Liver (tissue), 9 donors: ENCODE data around the gene CDC5L. TPM values are rescaled to one million over a fixed set of nuclear protein-coding genes. Genes with fewer than 3 reads are reported as not detected.

ENCODE experiments used
- DNase-seq: peaks from one replicate; pipeline ENCODE4 v3.0.0-alpha.2; 2017; ENCODE audit warnings: low spot score
- H3K27ac ChIP-seq, 2 donors: one replicate each; pipeline ENCODE4 v1.7.0; 2013; ENCODE audit warnings: inconsistent platforms in 2 of 2, low read length in 2 of 2, control low read depth in 1 of 2, low read depth in 1 of 2, mild to moderate bottlenecking in 1 of 2
- H3K27me3 ChIP-seq, 4 donors: one replicate each; pipeline versions ENCODE4 v1.6.1 to v1.7.0; 2013; ENCODE audit warnings: low read length in 3 of 4, inconsistent platforms in 1 of 4, mild to moderate bottlenecking in 1 of 4, moderate library complexity in 1 of 4; ENCODE audit not compliant: control insufficient read depth in 4 of 4, insufficient read depth in 4 of 4
- H3K36me3 ChIP-seq, 4 donors: one replicate each; pipeline versions ENCODE4 v1.6.1 to v1.7.0; 2013; ENCODE audit warnings: low read length in 3 of 4, mild to moderate bottlenecking in 3 of 4, low read depth in 1 of 4, moderate library complexity in 1 of 4; ENCODE audit not compliant: control insufficient read depth in 4 of 4, insufficient read depth in 3 of 4
- H3K4me1 ChIP-seq, 4 donors: one replicate each; pipeline versions ENCODE4 v1.6.1 to v1.7.0; 2013; ENCODE audit warnings: low read length in 3 of 4, mild to moderate bottlenecking in 3 of 4, moderate library complexity in 1 of 4; ENCODE audit not compliant: control insufficient read depth in 4 of 4, insufficient read depth in 4 of 4
- H3K4me3 ChIP-seq, 3 donors: one replicate each; pipeline versions ENCODE4 v1.6.1 to v1.7.0; 2013; ENCODE audit warnings: low read length in 3 of 3, control low read depth in 1 of 3, low read depth in 1 of 3, mild to moderate bottlenecking in 1 of 3
- H3K9ac ChIP-seq, 2 donors: one replicate each; pipeline ENCODE4 v1.7.0; 2013; ENCODE audit warnings: low read length in 2 of 2, mild to moderate bottlenecking in 2 of 2, moderate library complexity in 2 of 2, control low read depth in 1 of 2, low read depth in 1 of 2
- H3K9me3 ChIP-seq, 4 donors: one replicate each; pipeline versions ENCODE4 v1.6.1 to v1.7.0; 2013; ENCODE audit warnings: low read length in 3 of 4; ENCODE audit not compliant: control insufficient read depth in 4 of 4
- ATF3 ChIP-seq: IDR thresholded peaks from 2 replicates; pipeline ENCODE4 v1.6.1; 2016; ENCODE audit warnings: antibody characterized with exemption
- CTCF ChIP-seq: fragments of 150-350 bp; IDR thresholded peaks from 2 replicates; pipeline ENCODE4 v1.5.1; 2017; ENCODE audit warnings: improper control_type of control experiment, low read depth, low read length; ENCODE audit not compliant: missing input control
- FOXA1 ChIP-seq: IDR thresholded peaks from 2 replicates; pipeline ENCODE4 v1.6.1; 2016; ENCODE audit warnings: antibody characterized with exemption
- FOXA2 ChIP-seq: IDR thresholded peaks from 2 replicates; pipeline ENCODE4 v1.6.1; 2016; ENCODE audit warnings: antibody characterized with exemption
- GABPA ChIP-seq, 2 donors: IDR thresholded peaks in 1 of 2; conservative IDR thresholded peaks in 1 of 2; 2 replicates each; pipeline ENCODE4 v1.6.1; 2016; ENCODE audit warnings: antibody characterized with exemption in 2 of 2, mild to moderate bottlenecking in 1 of 2, moderate library complexity in 1 of 2
- HNF4A ChIP-seq, 2 donors: conservative IDR thresholded peaks; 2 replicates each; pipeline ENCODE4 v1.6.1; 2016; ENCODE audit warnings: antibody characterized with exemption in 2 of 2, mild to moderate bottlenecking in 2 of 2
- HNF4G ChIP-seq: IDR thresholded peaks from 2 replicates; pipeline ENCODE4 v1.6.1; 2016; ENCODE audit warnings: antibody characterized with exemption
- JUND ChIP-seq, 2 donors: IDR thresholded peaks; 2 replicates each; pipeline ENCODE4 v1.6.1; 2016; ENCODE audit warnings: antibody characterized with exemption in 2 of 2
- MAX ChIP-seq: IDR thresholded peaks from 2 replicates; pipeline ENCODE4 v1.6.1; 2016; ENCODE audit warnings: antibody characterized with exemption
- NR2F2 ChIP-seq: IDR thresholded peaks from 2 replicates; pipeline ENCODE4 v1.6.1; 2016; ENCODE audit warnings: antibody characterized with exemption
- RAD21 ChIP-seq, 2 donors: IDR thresholded peaks; 2 replicates each; pipeline ENCODE4 v1.6.1; 2016; ENCODE audit warnings: antibody characterized with exemption in 2 of 2, mild to moderate bottlenecking in 2 of 2
- REST ChIP-seq: IDR thresholded peaks from 2 replicates; pipeline ENCODE4 v1.6.1; 2016; ENCODE audit warnings: antibody characterized with exemption, mild to moderate bottlenecking
- TAF1 ChIP-seq: conservative IDR thresholded peaks from 2 replicates; pipeline ENCODE4 v1.6.1; 2016; ENCODE audit warnings: antibody characterized with exemption, mild to moderate bottlenecking
- YY1 ChIP-seq: IDR thresholded peaks from 2 replicates; pipeline ENCODE4 v1.6.1; 2016; ENCODE audit warnings: antibody characterized with exemption, mild to moderate bottlenecking
- WGBS: extraction: QIAGEN DNeasy Blood & Tissue Kit; methylation state at CpG from one replicate; pipeline ENCODE4 v1.1.7; 2013; 5-methylcytosine and 5-hydroxymethylcytosine counted together
- polyA plus RNA-seq, 2 donors: library from polyadenylated mRNA; stranded (reverse) in 1 of 2; unstranded in 1 of 2; fragments of 200-250 nt in 1 of 2; fragments of >200 nt in 1 of 2; fragmentation: Nextera tagmentation in 1 of 2; extraction: Ambion mirVana in 1 of 2; gene quantifications; one replicate each; pipeline versions ENCODE4 v1.2.1 to v1.2.3, GENCODE V29; 2013 to 2015
- total RNA-seq, 2 donors: library from RNA; depleted of rRNA; stranded (reverse); fragments of >200 nt; gene quantifications; one replicate each; pipeline ENCODE4 v1.2.3, GENCODE V29; 2014
- donor health status: healthy.
- donor health status: healthy.
- donor health status: healthy.
- donor health status: healthy.
- donor health status: healthy.

Gene CDC5L
- total and polyA plus RNA-seq, 4 donors, result 5.4 to 12.3 (median 11.0) TPM

- no peak overlapping the region for H3K4me3 ChIP-seq
- 81% methylated on average over 8 of the region's 8 CpGs for WGBS
- H3K27ac ChIP-seq, result no peak overlapping the region
- TF ChIP-seq HNF4G (no peak), CTCF (no peak), FOXA2 (no peak), FOXA1 (no peak), YY1 (no peak), RAD21 (IDR thresholded peaks at IDR 0.05) (no peak), JUND (IDR thresholded peaks at IDR 0.05) (no peak), TAF1 (no peak)
- no peaks in the 10 kb centered on the region for H3K36me3 ChIP-seq
- H3K27me3 ChIP-seq, result no peaks in the 10 kb centered on the region
- no peaks in the 10 kb centered on the region for H3K9me3 ChIP-seq
- H3K9ac ChIP-seq, result no peak overlapping the region
- no peak for DNase-seq
- H3K4me1 ChIP-seq, result peaks cover 0 to 24% (median 16%) of the 10 kb centered on the region in 4 donors
These were observed 46.2 kb upstream of the CDC5L start for GRCh38 chr6:44341095-44341890.

GRCh38 chr6:44342052-44342451 is 45.5 kb upstream of the CDC5L start:
- H3K4me1 ChIP-seq, result peaks cover 0 to 24% (median 16%) of the 10 kb centered on the region in 4 donors
- H3K9me3 ChIP-seq, result no peaks in the 10 kb centered on the region
- H3K9ac ChIP-seq, result no peak overlapping the region
- H3K36me3 ChIP-seq, result no peaks in the 10 kb centered on the region
- no peaks in the 10 kb centered on the region for H3K27me3 ChIP-seq
- TF ChIP-seq JUND (IDR thresholded peaks at IDR 0.05) (no peak), FOXA1 (no peak), REST (no peak), NR2F2 (no peak), MAX (no peak), RAD21 (IDR thresholded peaks at IDR 0.05) (no peak), FOXA2 (no peak), ATF3 (no peak), TAF1 (no peak), GABPA (IDR thresholded peaks at IDR 0.05 in 1 of 2, conservative IDR thresholded peaks at IDR 0.05 in 1 of 2) (no peak), HNF4A (conservative IDR thresholded peaks at IDR 0.05) (no peak)
- peak overlapping the region in 1 of 3 donors; percentile 8 for H3K4me3 ChIP-seq
- 62% methylated on average over 6 of the region's 6 CpGs for WGBS
- H3K27ac ChIP-seq, result no peak overlapping the region
- DNase-seq, result no peak
